Peyer's patch (tissue), 4 donors: Measurements from ENCODE around the gene KHDRBS1.

Source experiments
- POLR2A ChIP-seq, 2 donors: fragments of 450-650 bp; IDR thresholded peaks; one replicate each; pipeline ENCODE4 v1.5.1; 2017; ENCODE audit warnings: antibody characterized with exemption in 2 of 2, mild to moderate bottlenecking in 2 of 2, moderate library complexity in 2 of 2
- TF ChIP-seq, protein P1 (sequence below), 6 experiments: fragments of 450-650 bp in 4 of 6; fragments of 200-600 bp in 2 of 6; sonication (generic) in 1 of 6; IDR thresholded peaks; one replicate each; pipeline ENCODE4 v1.5.1; 2017 to 2019; ENCODE audit warnings: antibody characterized with exemption in 6 of 6, mild to moderate bottlenecking in 3 of 6, moderate library complexity in 1 of 6

DNA sequence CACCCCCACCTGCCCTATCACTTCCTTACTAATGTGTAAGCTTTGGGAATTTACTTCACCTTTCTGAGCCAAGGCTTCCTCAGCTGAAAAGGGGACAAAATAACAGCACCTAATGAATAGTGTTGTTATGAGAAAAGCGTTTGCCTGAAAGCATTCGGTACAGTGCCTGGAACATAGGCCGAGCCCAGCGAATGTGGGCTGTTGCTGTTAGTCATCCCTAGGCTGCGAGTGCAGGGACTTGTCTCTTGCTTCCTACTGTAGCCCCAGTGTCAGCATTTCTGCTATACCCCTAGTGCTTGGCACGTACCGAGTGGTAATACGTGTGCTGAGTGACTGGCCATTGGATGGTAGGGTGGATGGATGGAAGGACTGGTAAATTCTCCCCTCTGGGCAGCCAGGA is 77.5 kb downstream of the KHDRBS1 start:
- TF ChIP-seq, protein P1, sequence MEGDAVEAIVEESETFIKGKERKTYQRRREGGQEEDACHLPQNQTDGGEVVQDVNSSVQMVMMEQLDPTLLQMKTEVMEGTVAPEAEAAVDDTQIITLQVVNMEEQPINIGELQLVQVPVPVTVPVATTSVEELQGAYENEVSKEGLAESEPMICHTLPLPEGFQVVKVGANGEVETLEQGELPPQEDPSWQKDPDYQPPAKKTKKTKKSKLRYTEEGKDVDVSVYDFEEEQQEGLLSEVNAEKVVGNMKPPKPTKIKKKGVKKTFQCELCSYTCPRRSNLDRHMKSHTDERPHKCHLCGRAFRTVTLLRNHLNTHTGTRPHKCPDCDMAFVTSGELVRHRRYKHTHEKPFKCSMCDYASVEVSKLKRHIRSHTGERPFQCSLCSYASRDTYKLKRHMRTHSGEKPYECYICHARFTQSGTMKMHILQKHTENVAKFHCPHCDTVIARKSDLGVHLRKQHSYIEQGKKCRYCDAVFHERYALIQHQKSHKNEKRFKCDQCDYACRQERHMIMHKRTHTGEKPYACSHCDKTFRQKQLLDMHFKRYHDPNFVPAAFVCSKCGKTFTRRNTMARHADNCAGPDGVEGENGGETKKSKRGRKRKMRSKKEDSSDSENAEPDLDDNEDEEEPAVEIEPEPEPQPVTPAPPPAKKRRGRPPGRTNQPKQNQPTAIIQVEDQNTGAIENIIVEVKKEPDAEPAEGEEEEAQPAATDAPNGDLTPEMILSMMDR (IDR thresholded peaks at IDR 0.05) = no peak
- no peak for TF ChIP-seq POLR2A (IDR thresholded peaks at IDR 0.05)
